Fibroblast of skin of left quadriceps (primary cell): ENCODE measurements around the gene C1QTNF2.
"Not testable (repeated sequence)": the region's sequence is repeated elsewhere in the genome, so short reads cannot be mapped to it uniquely, and the experiment has no call there.

Experiments
- DNase-seq, 2 experiments: peaks; one replicate each; pipeline ENCODE4 v3.0.0-alpha.2; 2013; ENCODE audit warnings: low read depth in 2 of 2

Gene C1QTNF2

DNA sequence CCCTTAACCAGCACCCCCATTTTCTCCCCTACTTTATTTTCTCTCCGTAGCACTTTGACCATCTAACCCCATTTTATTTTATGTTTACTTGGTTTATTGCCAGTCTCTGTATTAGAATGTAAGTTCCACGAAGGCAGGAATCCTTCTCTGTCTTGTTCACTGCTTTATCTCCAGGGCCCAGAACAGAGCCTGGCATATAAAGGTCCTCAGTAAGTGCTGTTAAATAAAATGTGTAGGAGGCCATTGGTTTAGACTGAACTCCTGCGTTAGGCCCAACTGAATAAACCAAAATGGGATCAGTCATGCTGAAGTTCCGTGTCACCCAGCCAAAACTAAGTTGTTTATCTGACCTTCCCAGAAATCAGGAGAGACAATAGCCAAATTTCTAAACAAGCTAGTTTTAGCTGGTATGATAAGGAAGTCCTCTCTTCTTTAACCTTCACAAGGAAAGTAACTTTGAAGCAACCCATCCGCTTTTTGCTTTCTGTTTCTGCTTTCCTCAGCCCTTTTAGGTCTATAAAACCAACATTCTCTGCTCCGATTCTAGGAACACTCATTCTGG, 29.0 kb downstream of the C1QTNF2 start:
- DNase-seq: no peak

DNA sequence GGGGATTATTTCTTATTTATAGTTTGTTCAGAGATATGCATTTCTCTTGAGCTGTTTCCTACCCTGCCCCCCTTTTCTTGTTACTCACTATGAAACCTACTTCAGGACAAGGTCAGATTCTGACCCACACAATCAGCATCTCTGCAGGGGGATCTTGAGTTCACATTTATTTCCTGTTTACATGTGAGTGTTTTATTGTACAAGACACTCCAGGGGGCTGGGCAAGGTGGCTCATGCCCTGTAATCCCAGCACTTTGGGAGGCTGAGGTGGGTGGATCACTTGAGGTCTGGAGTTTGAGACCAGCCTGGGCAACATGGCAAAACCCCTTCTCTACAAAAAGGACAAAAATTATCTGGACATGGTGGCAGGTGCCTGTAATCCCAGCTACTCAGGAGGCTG, 29.9 kb downstream of the C1QTNF2 start:
- DNase-seq: not testable (repeated sequence)

DNA sequence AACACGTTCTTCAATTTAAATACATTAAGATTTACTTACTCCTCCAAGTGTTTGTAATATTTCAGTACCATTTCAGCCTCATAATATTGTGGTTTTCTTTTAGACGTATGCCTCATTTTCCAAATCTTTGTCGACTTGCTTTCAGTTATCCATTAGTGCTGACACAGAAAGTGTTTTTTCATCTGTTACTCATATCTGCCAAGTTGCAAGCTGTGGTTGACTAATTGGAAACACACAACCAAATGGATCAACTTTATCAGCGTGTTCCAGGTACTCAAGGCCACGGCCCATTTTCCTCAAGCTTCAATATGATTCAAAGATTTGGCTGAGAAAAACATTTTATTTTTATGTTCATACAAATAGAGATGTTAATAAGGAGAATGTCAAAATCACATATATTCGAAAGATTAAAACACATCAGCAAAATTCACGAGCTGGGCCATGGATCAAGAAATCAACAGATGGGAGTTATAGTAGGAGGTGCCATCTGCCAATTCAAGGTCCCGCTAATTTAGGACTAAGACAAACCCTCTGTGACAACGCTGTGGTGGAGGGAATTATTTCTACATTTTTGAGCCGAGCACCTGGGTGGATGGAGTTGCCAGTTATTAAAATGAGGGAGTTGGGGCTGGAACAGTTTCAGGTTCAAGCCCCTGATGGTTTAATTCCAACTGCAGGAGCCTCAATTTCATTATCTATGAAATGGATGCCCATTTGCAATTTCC, 30.9 kb downstream of the C1QTNF2 start:
- DNase-seq: no peak

DNA sequence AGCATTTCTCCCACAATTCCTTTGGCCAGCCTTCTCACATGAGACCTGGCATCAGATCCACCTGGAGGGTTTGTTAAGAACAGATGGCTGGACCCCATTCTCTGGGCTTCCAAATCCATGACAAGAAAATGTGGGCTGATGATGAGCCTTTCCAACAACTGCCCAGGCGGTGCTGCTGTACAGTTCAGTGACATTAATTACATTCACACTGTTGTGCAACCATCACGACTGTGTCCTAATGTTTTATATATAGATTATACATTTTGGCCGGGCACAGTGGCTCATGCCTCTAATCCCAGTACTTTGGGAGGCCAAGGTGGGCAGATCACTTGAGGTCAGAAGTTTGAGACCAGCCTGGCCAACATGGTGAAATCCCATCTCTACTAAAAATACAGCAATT, 35.7 kb downstream of the C1QTNF2 start:
- not testable (repeated sequence) for DNase-seq

DNA sequence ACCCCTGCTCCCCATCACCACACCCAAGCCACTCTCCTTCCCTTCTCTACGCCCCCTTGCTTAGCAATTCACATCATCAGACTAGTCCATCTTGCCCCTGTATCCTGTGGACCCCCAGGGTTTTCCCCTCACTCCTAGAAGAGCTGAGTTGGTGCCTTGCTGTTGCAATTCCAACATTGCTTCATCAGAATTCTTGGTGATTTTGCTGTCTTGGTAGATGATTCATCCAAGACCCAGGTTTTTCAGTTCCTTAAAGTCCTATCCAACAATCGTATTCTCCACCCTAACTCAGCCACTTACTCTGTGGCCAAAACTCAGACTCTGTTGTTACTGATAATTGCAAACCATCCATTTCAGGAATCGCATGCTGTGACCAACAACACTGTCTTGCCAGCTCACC, 36.7 kb downstream of the C1QTNF2 start:
- no peak for DNase-seq

DNA sequence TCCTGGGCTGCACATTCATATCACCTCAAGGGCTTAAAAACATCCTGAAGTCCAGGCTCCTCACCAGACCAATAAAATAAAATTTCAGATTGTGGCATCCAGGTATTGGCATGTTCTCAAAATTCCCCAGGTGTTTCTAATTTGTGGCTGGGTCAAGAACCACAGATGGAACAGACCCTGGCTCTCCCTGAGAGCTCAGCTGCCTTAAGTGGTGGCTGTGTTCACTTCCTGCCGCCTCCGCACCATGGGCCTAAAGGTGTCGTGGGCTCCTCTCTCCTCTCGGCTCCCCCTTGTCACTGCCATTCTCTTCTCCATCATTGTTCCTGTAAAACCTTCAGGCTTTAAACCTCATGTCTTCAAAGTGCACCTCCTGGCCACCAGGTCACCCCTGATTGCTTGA, 40.2 kb downstream of the C1QTNF2 start:
- no peak for DNase-seq

DNA sequence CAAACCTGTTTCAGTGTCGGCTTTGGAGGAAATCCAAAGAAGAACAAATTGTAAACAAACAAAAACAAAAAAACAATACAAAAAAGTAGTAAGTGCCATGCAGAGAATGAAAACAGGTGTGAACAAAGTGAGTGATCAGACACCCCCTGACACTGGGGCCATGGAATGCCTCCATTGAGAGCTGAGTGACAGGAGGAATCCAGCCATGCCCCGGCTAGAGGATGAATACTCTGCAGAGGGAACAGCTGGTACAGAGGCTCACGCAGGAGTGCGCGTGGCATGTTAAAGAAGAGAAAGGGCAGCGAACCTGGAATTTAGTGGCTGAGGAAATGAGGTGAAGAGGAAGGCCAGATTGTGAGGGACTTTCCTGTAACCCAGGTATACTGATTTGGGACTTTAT, 42.6 kb downstream of the C1QTNF2 start:
- no peak for DNase-seq

DNA sequence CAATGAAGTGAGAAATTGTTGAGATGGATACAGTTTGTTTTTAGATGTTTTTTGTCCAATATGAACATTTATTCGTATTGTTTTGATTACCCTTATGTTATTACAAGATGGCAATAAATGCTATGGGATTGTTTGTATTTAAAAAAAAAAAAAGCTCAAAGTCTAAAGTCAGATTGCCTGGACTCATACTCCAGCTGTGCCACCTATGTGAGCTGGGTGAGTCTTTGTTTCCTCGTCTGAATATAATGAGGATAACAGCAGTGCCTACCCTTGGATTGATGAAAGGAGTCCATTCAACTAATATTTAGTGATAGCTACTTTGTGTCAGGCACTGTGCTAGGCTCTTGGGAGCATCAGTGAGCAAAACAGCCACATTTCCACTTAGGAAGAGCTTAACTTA, 43.4 kb downstream of the C1QTNF2 start:
- no peak for DNase-seq

DNA sequence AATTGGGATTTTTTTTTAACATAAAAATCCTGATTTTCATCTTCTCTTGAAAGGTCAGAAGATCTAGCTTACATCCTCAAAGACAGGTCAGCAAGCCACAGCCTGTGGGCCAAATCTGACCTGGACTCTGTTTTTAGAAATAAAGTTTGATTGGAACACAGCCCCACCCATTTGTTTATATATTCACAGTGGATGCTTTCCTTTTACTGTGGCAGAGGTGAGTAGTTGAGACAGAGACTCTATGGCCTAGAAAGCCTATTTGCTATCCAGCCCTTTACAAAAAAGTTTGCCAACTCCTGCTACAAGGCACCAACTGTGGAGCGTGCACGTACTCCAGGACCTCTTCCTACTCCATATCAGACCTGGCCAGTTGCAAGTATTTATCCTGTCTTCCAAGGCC, 44.7 kb downstream of the C1QTNF2 start:
- no peak for DNase-seq

DNA sequence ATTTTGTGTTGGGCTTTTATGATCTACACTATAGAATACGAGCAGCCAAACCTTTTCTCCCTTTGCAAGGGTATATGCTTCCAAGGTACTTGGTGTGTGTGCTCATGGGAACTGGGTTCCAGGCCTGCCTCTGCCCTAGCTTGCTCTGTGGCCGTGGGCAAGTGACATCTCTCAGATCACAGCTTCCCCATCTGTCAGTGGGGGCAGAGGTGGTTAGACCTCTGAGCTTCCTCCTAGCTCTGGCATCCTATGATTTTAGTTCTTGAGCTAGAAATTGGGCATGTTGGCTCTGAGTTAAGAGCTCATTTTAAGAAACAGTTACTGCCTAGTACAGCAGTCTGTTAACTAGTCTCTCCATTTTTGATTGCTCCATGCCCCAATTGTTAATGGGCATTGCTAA, 45.5 kb downstream of the C1QTNF2 start:
- DNase-seq: no peak

DNA sequence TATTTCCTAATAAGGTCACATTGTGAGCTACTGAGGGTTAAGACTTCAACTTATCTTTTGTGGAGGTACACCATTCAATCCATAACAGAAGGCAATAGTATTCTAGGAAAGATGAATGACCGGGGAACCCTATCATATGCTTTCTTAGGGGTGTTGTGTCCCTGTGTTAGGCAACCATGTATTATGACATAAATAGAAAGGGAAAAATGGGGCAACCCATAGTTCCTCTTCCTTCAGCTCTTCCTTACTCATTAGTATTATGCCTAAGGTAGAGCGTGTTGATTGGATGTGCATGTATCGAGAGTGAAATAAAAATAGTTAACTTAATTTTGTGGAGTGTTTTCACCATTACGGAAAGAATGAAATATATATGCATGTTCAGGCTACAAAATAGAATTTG, 52.0 kb downstream of the C1QTNF2 start:
- no peak for DNase-seq

DNA sequence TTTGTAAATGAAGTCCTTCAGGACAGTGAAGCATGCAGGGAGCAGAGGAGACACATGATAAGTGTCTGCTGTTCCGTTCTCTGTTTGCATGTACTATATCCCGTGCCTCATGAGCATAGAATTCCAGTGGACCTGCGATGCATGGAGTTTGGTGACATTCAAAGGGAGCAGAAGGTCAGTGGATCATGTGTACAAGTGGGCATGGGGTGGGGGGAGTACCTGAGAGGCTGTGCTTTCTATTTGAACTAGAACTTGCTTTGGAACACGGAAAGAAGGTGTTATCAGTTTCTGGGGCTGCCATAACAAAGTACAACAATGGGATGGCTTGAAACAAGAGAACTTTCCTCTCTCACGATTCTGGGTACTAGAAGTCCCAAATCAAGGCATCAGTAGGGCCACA, 53.0 kb downstream of the C1QTNF2 start:
- no peak for DNase-seq

DNA sequence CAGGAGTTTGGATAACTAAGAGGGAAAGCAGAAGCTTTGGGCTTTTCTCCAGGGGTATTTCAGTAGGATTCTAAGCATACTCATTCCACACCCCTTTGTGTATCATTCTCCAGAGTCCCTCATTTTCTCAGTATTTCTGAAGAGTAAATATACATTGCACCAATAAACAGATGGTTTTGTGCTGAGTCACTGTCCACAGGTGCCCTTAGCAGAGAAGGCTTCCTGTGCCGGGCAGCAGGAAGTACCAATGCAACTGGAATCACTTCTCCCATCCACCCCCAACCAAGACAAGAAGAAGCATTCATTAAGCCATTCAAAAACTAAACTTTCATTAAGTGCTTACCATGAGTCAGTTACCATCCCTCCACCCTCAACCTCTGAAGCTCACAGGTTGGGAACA, 54.5 kb downstream of the C1QTNF2 start:
- DNase-seq: no peak

DNA sequence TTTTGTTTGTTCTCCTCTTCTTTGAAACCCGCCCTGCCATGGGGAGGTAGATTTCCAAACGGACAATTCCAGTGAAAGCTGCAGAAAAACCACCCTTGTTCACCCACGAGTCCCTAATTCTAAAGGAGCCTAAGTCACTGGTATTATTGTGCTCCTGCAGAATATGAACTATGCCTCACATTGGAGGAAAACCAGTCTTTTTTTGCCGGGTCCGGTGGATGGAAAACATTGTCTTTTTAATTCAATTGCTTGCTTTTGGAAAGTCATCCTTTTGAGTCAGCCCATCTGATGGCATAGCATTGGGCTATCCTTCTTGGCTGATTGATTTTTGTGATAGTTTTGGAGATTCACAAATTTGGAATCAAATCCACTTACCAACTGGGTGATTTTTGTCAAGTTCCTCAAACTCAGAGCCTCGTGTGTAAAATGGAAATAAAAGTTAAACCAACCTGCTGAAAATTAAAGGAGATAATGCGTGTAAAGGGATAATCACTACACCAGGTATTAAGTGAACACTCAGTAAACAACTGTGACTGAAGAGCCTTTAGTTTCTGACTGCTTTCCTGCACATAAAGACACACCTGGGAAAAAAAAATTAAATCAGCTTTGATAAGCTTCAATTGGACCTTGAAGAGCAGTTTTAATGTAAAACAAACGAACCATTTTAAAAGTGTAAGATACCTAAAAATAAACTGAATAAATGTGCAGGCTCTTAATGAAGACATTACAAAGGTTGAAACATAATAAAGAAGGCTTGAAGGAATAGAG, 57.3 kb downstream of the C1QTNF2 start:
- no peak for DNase-seq

DNA sequence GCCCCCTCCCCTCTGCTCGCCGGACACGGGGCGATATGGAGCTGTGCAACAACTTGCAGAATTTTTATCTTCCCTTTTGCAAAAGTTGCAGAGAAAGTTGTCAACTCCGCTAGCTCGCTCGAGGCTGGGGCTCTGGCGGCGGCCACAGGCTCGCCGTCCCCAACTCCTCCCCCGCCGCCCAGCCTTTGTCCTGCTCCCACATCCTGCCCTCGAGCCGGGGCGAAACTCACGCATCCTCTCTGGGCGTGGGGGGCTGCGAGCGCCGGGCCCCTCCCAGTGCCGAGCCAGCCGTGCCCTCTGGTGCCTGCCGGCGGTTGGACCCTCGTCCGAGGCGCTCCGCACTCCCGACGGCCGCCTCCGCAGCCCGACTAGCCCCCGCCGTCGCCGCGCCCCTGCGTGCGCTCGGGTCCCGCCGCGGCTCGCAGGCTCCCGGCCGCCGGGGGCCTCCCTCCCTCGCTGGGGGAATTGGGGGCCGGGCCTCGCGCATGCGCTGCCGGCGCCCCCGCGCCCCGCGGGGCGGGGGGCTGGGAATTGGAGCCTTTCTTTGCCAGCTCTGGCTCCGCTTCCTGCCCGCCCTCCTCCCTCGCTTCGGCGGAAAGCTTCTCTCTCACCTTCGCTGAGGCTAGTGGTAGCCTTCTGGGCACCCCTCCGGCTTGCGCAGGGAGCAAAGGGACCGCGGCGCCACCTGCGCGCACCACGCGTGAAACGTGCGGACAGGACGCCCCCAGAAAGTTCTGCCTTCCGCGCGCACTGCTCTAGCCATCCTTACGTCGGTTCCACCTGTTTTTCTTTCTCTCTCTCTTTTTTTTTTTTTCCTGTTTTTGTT, 58.1 kb downstream of the C1QTNF2 start, which contains the start of gene CCNJL:
Gene CCNJL, minus strand, starts transcription at position 431 of the 826 bp plus-strand sequence. CDS start 641 bp downstream, outside the sequence.
- DNase-seq: peak in 1 of 2 experiments; percentile 40

DNA sequence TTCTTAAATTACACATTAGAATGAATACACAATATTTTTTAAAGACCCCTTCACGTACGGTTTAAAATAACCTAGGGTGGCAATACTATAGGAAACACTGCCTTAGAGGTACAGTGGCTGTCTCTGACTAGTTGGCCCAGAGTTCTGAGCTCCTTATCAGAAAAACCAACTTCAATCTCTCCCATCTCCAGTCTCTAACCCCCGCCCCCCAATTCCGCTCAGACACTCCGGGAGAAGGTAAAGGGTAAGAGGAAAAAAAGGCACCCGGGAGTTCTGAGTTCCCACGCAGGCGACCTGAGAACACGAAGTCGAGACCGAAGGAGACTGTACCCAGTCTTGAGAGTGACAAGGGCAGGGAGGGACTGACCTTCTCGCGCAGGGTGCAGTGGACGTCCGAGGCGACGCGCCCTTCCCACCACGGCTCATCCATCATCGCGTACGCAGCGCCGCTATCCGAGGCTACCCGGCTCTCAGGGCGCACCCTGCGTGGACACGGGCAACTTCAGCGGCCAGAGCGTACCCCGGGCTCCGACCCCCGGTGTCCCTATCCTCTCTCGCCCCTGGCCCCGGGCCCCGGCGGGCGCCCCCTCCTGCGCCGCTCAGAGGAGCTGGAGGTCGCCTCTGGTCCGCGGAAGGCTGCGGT, 58.8 kb downstream of the C1QTNF2 start:
- DNase-seq: no peak

DNA sequence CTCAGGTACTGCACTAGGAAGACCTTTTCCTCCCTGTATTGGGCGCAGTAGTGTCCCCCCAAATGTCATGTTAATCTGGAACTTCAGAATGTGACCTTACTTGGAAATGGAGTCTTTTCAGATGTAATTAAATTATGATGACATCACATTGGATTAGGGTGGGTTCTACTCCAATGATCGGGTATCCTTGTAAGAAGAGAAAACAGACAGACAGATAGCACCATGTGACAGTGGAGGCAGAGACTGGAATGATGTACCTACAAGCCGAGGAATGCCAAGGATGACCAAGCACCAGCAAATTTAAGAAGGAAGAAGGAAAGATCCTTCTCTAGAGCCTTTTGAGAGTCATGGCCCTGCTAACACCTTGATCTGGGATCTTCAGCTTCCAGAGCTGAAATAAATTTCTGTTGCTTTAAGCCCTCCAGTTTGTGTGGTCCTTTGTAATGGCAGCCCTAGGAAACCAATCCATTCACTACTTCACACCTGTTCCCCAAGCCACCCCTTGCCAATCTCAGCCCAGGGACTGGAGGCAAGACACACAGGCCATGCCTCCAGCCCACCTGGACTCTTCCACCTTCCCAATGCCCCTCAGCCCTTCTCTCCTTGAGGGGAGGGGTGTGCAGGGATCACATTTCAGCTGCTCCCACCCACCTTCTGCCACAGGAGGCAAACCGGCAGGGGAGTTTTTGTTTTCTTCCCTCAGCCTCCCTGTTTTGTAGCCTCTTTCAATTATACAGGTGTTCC, 59.7 kb downstream of the C1QTNF2 start:
- DNase-seq: no peak

DNA sequence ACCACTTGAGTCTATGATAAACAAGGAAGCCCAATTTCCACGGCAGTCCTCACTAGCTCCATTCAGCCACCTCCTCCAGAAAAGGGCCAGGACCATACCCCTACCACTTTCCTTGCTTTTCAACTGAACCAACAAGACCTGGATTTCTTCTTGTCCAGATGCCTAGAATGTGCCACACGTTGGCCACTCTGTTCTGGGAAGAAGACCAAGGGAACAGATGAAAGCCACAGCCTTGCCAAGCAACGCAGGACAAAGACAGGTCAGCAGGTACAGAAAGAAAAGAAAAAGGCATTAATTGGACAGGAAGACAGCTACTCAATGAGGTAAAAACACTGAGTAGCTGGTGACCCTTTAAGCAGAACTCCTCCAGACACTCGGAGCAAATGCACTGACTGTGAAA, 60.3 kb downstream of the C1QTNF2 start:
- no peak for DNase-seq

DNA sequence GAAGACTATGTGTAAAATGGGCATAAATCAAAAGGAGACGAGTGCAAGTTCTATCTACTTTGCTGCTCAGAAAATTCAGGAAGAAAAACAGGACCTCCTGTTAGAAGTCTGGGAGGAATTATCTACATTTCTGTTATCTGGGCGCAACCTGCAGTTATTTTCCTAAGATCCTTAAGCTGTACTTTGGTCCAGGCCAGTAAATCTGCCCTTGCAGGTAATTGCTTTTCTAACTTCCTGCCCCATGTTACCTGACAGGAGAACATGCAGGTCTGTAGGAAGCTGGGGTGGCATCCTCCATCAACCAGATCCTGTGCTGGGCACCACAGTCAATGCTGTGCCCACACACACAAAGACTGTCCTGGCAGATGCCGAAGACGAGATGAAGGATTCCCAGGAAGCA, 63.7 kb downstream of the C1QTNF2 start:
- DNase-seq: no peak

DNA sequence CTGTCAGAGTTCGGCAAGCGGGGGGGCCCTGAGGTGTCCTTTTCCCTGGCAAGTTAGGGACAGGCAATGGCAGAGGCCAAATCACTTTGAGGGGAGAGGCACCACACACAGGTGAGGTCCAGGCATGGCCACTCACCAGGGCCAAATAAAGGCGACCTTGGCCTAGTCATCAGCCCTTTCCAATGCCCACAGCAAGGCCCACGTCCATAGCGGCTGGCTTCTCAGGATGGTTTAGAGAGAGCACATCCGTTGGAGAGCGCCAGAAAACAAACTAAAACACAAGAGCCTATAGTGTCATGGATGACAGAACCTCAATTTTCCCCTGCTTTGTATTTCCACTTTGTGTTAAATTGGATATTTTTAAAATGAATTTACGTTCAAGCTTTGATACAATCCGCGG, 65.1 kb downstream of the C1QTNF2 start:
- no peak for DNase-seq

DNA sequence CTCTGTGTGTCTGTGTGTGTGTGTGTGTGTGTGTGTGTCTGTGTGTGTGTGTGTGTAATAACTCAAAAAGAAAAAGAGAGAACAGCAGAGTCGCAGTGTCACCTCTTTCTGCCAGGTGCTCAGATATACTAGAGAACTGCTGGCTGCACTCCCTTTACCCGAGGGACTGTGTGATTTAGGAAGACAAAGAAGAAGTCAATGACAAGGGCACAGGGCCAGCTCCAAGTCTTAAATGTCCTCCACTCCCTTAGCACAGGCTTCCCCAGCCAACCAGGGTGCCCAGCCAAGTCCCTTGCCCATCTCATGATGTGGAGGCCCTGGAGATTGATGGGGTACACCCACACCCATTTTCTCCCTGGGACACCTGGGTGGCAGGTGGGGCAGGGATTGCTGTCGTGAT, 66.7 kb downstream of the C1QTNF2 start:
- no peak for DNase-seq
